Measurements from ENCODE around the gene MAML2. TPM values are rescaled to one million over a fixed set of nuclear protein-coding genes. Genes with fewer than 3 reads are reported as not detected.

The MAML2 gene
- total and polyA plus RNA-seq, 2 of the 8 experiments (the other 6 are each of a cell fraction or from before 2014, with no cell fraction given), result 3.8 to 6.6 TPM

- Histone ChIP-seq H4K91ac (replicated peaks; ENCODE audit: insufficient read length, low read length) (no peak overlapping the region), H2BK12ac (ENCODE audit: low read depth, low read length) (no peak overlapping the region), H2BK5ac (ENCODE audit: low read depth, low read length) (no peak overlapping the region), H3K79me1 (ENCODE audit: low read depth, low read length) (no peaks in the 10 kb centered on the region), H3K79me2 (ENCODE audit: control insufficient read depth in 1 of 2, insufficient read depth in 2 of 2, low read length in 2 of 2) (no peaks in the 10 kb centered on the region), H3K56ac (replicated peaks; ENCODE audit: insufficient read length, low read depth, low read length) (no peak overlapping the region), H3K9me3 (ENCODE audit: insufficient read depth in 2 of 2, low read depth in 1 of 2, low read length in 1 of 2) (no peaks in the 10 kb centered on the region), H3K4me3 (ENCODE audit: extremely low read depth in 1 of 4, insufficient read depth in 2 of 4, low read depth in 3 of 4, low read length in 4 of 4) (no peak overlapping the region), H3K14ac (ENCODE audit: insufficient read length) (no peak overlapping the region), H3K4me2 (ENCODE audit: insufficient read depth in 1 of 2, low read depth in 2 of 2, low read length in 2 of 2) (no peak overlapping the region), H4K20me1 (replicated peaks in 1 of 2; ENCODE audit: control insufficient read depth in 1 of 2, insufficient read depth in 2 of 2, low read length in 2 of 2) (no peaks in the 10 kb centered on the region), H2AFZ (ENCODE audit: low read length) (no peak overlapping the region), H3K9ac (replicated peaks in 1 of 4; ENCODE audit: extremely low read depth in 1 of 4, low read depth in 3 of 4, low read length in 3 of 4) (no peak overlapping the region), H4K8ac (ENCODE audit: extremely low read depth, insufficient read depth, low read length) (no peak overlapping the region), H3K36me3 (ENCODE audit: control insufficient read depth in 2 of 4, insufficient read depth in 4 of 4, low read length in 3 of 4) (no peaks in the 10 kb centered on the region), H3K4ac (replicated peaks; ENCODE audit: insufficient read length, low read depth, low read length) (no peak overlapping the region), H3K4me1 (replicated peaks in 1 of 4; ENCODE audit: control insufficient read depth in 3 of 4, insufficient read depth in 4 of 4, low read length in 3 of 4) (peaks cover 0 to 3% (median 0%) of the 10 kb centered on the region in 4 experiments; a peak in 1 of 7 replicates), H3K23ac (ENCODE audit: insufficient read length) (no peak overlapping the region), H3K23me2 (ENCODE audit: low read depth, low read length) (no peaks in the 10 kb centered on the region), H2BK15ac (ENCODE audit: low read length) (no peak overlapping the region), H2BK120ac (replicated peaks; ENCODE audit: low read depth, low read length) (no peak overlapping the region), H3K27ac (ENCODE audit: low read depth, low read length) (no peak overlapping the region), H2BK20ac (ENCODE audit: low read length) (no peak overlapping the region), H4K5ac (ENCODE audit: insufficient read length, low read depth, low read length) (no peak overlapping the region), H3K27me3 (replicated peaks in 1 of 4; ENCODE audit: control insufficient read depth in 3 of 4, extremely low read depth in 1 of 4, insufficient read depth in 3 of 4, low read length in 3 of 4) (peaks cover 0 to 1% (median 0%) of the 10 kb centered on the region in 4 experiments; a peak in 1 of 7 replicates), H2AK5ac (ENCODE audit: low read depth, low read length) (no peak overlapping the region), H3K18ac (ENCODE audit: extremely low read depth, low read length) (no peak overlapping the region)
- no peak for FAIRE-seq
- ChIA-PET CTCF (ENCODE audit: partially characterized antibody) (interaction anchor here (0.9 to 1.0 kb wide), 2 partner anchors 49 to 445 kb away, joined by 3 to 5 read pairs; partner anchors contain the start of gene MAML2), POLR2A (ENCODE audit: partially characterized antibody) (interaction anchor here (0.6 to 0.9 kb wide), 2 partner anchors 23 to 370 kb away, joined by 3 read pairs; partner anchors contain the start of gene MTMR2)
- WGBS, 2 experiments (ENCODE audit: extremely low coverage in 1 of 2, insufficient coverage in 1 of 2, insufficient read length in 1 of 2, insufficient replicate concordance in 2 of 2, low coverage in 1 of 2, low lambda C conversion rate in 2 of 2, missing lambda C conversion rate in 1 of 2), result 82% methylated on average over 3 of the region's 3 CpGs; no CpG with 5 or more reads in 1 of the 2 experiments
- no peak for DNase-seq (ENCODE audit: low read depth in 1 of 2, low spot score in 2 of 2)
- TF ChIP-seq PHF8 (conservative IDR thresholded peaks at IDR 0.05; ENCODE audit: low read depth, low read length) (no peak), CTBP2 (IDR thresholded peaks at IDR 0.05; ENCODE audit: borderline replicate concordance, insufficient read depth, insufficient read length, low read length) (no peak), HDAC2 (IDR thresholded peaks at IDR 0.05; ENCODE audit: borderline replicate concordance in 1 of 2, low read depth in 2 of 2, low read length in 2 of 2) (no peak), TBP (IDR thresholded peaks at IDR 0.05; ENCODE audit: low read depth, low read length) (no peak), CBX8 (IDR thresholded peaks at IDR 0.05; ENCODE audit: borderline replicate concordance, low read depth, low read length) (no peak), ATF2 (IDR thresholded peaks at IDR 0.05; ENCODE audit: low read length) (no peak), KDM5A (IDR thresholded peaks at IDR 0.05; ENCODE audit: low read length) (no peak), EP300 (IDR thresholded peaks at IDR 0.05; ENCODE audit: borderline replicate concordance in 1 of 2, low read depth in 2 of 2, low read length in 2 of 2) (no peak), MAX (IDR thresholded peaks at IDR 0.05) (no peak), JUN (IDR thresholded peaks at IDR 0.05; ENCODE audit: low read depth, low read length) (no peak), TAF1 (IDR thresholded peaks at IDR 0.05; ENCODE audit: low read depth, low read length) (no peak)
Measured at GRCh38 chr11:96294289-96294688, 48.7 kb downstream of the MAML2 start.
